SK-N-SH (cell line): ENCODE data around the gene SGSM2. TPM values are rescaled to one million over a fixed set of nuclear protein-coding genes. Genes with fewer than 3 reads are reported as not detected.

Experiments
- CTCF ChIA-PET: fragments of 300-600, 350-600 bp; formaldehyde crosslinking; extraction: SDS; loops from one replicate; lab custom pipeline; 2021; lab: Yijun Ruan, JAX
- POLR2A ChIA-PET: fragments of 350-600 bp; sonication (Branson Sonifier 250); formaldehyde crosslinking; extraction: SDS; loops from one replicate; lab custom pipeline; 2020; ENCODE audit warnings: antibody characterized with exemption, inconsistent platforms; lab: Yijun Ruan, JAX
- DNase-seq: peaks from one replicate; pipeline ENCODE4 v3.0.0; 2012
- H2AFZ ChIP-seq: fragments of 200-600 bp; sonication (generic); 2 replicates; pipeline ENCODE4 v1.8.1; 2016; ENCODE audit warnings: antibody characterized with exemption, mild to moderate bottlenecking, low read depth
- H3F3A ChIP-seq: fragments of 200-600 bp; sonication (generic); replicated peaks from 2 replicates; pipeline ENCODE3; 2016; ENCODE audit warnings: antibody characterized with exemption, mild to moderate bottlenecking; ENCODE audit not compliant: insufficient read depth
- H3K27ac ChIP-seq, 2 experiments: fragments of 200-500 bp in 1 of 2; fragments of 200-600 bp in 1 of 2; sonication (Bioruptor generic) in 1 of 2; sonication (generic), shearing (Covaris generic) in 1 of 2; 2 replicates each; pipeline versions ENCODE4 v1.5.1 to v1.6.1; 2014 to 2016; ENCODE audit warnings: low read depth in 2 of 2, inconsistent platforms in 1 of 2, low read length in 1 of 2, mild to moderate bottlenecking in 1 of 2, mixed read lengths in 1 of 2
- H3K27me3 ChIP-seq: fragments of 200-600 bp; sonication (generic), shearing (Covaris generic); 2 replicates; pipeline ENCODE4 v1.6.1; 2016; ENCODE audit warnings: mixed run types; ENCODE audit not compliant: insufficient read depth
- H3K36me3 ChIP-seq, 2 experiments: fragments of 200-500 bp in 1 of 2; fragments of 200-600 bp in 1 of 2; sonication (Bioruptor generic) in 1 of 2; sonication (generic) in 1 of 2; replicated peaks in 1 of 2; 2 replicates each; pipeline versions ENCODE3 to v1.5.1; 2014 to 2016; ENCODE audit warnings: low read length in 1 of 2, mild to moderate bottlenecking in 1 of 2; ENCODE audit not compliant: insufficient read depth in 2 of 2, control insufficient read depth in 1 of 2
- H3K4me1 ChIP-seq, 2 experiments: fragments of 200-500 bp in 1 of 2; fragments of 200-600 bp in 1 of 2; sonication (Bioruptor generic) in 1 of 2; sonication (generic), shearing (Covaris generic) in 1 of 2; 2 replicates each; pipeline versions ENCODE4 v1.5.1 to v1.6.1; 2014 to 2016; ENCODE audit warnings: low read depth in 1 of 2, low read length in 1 of 2, mixed run types in 1 of 2; ENCODE audit not compliant: insufficient read depth in 2 of 2, control insufficient read depth in 1 of 2
- H3K4me2 ChIP-seq: fragments of 200-600 bp; sonication (generic), shearing (Covaris generic); 2 replicates; pipeline ENCODE4 v1.6.1; 2017; ENCODE audit warnings: mixed run types
- H3K4me3 ChIP-seq, 2 experiments: fragments of 200-500 bp in 1 of 2; fragments of 200-600 bp in 1 of 2; sonication (Bioruptor generic) in 1 of 2; sonication (generic), shearing (Covaris generic) in 1 of 2; 2 replicates each; pipeline versions ENCODE4 v1.5.1 to v1.8.1; 2014 to 2016; ENCODE audit warnings: low read depth in 2 of 2, inconsistent platforms in 1 of 2, low read length in 1 of 2, mild to moderate bottlenecking in 1 of 2, mixed read lengths in 1 of 2, moderate library complexity in 1 of 2
- H3K79me2 ChIP-seq: fragments of 200-600 bp; sonication (generic); 2 replicates; pipeline ENCODE4 v1.8.1; 2017; ENCODE audit warnings: mild to moderate bottlenecking; ENCODE audit not compliant: insufficient read depth
- H3K9ac ChIP-seq: fragments of 200-600 bp; sonication (generic); 2 replicates; pipeline ENCODE4 v1.6.1; 2017; ENCODE audit warnings: mixed run types
- H3K9me2 ChIP-seq: fragments of 200-600 bp; sonication (generic); 2 replicates; pipeline ENCODE4 v1.6.1; 2017; ENCODE audit warnings: mixed run types
- H3K9me3 ChIP-seq: fragments of 200-600 bp; sonication (generic); 2 replicates; pipeline ENCODE4 v1.6.1; 2017; ENCODE audit warnings: mixed run types, mild to moderate bottlenecking, moderate library complexity
- H4K20me1 ChIP-seq: fragments of 200-600 bp; sonication (generic); 2 replicates; pipeline ENCODE4 v1.6.1; 2017; ENCODE audit warnings: mild to moderate bottlenecking, mixed run types; ENCODE audit not compliant: insufficient read depth
- CHD2 ChIP-seq: fragments of 150-350 bp; IDR thresholded peaks from 2 replicates; pipeline ENCODE4 v1.6.1; 2018; ENCODE audit warnings: low read length; ENCODE audit not compliant: partially characterized antibody
- EP300 ChIP-seq, 2 experiments: IDR thresholded peaks; 2 replicates each; pipeline versions ENCODE4 v1.4.0 to v1.6.1; 2012; ENCODE audit warnings: borderline replicate concordance in 1 of 2, low read depth in 1 of 2, low read length in 1 of 2
- EZH2phosphoT487 ChIP-seq: fragments of 200-600 bp; sonication (generic); IDR thresholded peaks from 2 replicates; pipeline ENCODE4 v1.6.1; 2017; ENCODE audit warnings: low read depth, mixed run types, mild to moderate bottlenecking, antibody characterized with exemption, moderate library complexity, borderline replicate concordance
- FOSL2 ChIP-seq: IDR thresholded peaks from 2 replicates; pipeline ENCODE4 v1.4.0; 2012; ENCODE audit warnings: low read depth, mild to moderate bottlenecking, moderate library complexity, borderline replicate concordance
- FOXM1 ChIP-seq: IDR thresholded peaks from 2 replicates; pipeline ENCODE4 v1.4.0; 2012; ENCODE audit warnings: low read depth, mild to moderate bottlenecking
- GABPA ChIP-seq: IDR thresholded peaks from 2 replicates; pipeline ENCODE4 v1.4.0; 2012; ENCODE audit warnings: low read depth, mild to moderate bottlenecking
- GATA2 ChIP-seq: sonication (generic); formaldehyde crosslinking; IDR thresholded peaks from 2 replicates; pipeline ENCODE4 v1.5.0; 2020; ENCODE audit warnings: mild to moderate bottlenecking, missing genetic modification reagents
- JUND ChIP-seq: IDR thresholded peaks from 2 replicates; pipeline ENCODE4 v1.4.0; 2012
- MAX ChIP-seq: IDR thresholded peaks from 2 replicates; pipeline ENCODE4 v1.4.0; 2012; ENCODE audit warnings: low read depth
- POLR2AphosphoS5 ChIP-seq: IDR thresholded peaks from 2 replicates; pipeline ENCODE4 v1.6.1; 2012; ENCODE audit warnings: low read depth, low read length
- RAD21 ChIP-seq: IDR thresholded peaks from 2 replicates; pipeline ENCODE4 v1.6.1; 2012; ENCODE audit warnings: mild to moderate bottlenecking, low read length
- RXRA ChIP-seq: IDR thresholded peaks from 2 replicates; pipeline ENCODE4 v1.4.0; 2012; ENCODE audit warnings: low read depth, mild to moderate bottlenecking, borderline replicate concordance
- SIN3A ChIP-seq: IDR thresholded peaks from 2 replicates; pipeline ENCODE4 v1.6.1; 2012; ENCODE audit warnings: low read depth, mild to moderate bottlenecking, low read length, moderate library complexity, borderline replicate concordance
- SMC3 ChIP-seq: IDR thresholded peaks from 2 replicates; pipeline ENCODE4 v1.6.1; 2012; ENCODE audit warnings: low read depth, low read length, improper control_type of control experiment
- TAF1 ChIP-seq: IDR thresholded peaks from 2 replicates; pipeline ENCODE4 v1.6.1; 2012; ENCODE audit warnings: low read depth, mild to moderate bottlenecking, low read length, moderate library complexity, borderline replicate concordance
- TCF12 ChIP-seq: IDR thresholded peaks from 2 replicates; pipeline ENCODE4 v1.4.0; 2012
- TEAD4 ChIP-seq: IDR thresholded peaks from 2 replicates; pipeline ENCODE4 v1.4.0; 2012; ENCODE audit warnings: mild to moderate bottlenecking, borderline replicate concordance; ENCODE audit not compliant: insufficient read depth
- YY1 ChIP-seq: IDR thresholded peaks from 2 replicates; pipeline ENCODE4 v1.4.0; 2012; ENCODE audit warnings: low read depth, mild to moderate bottlenecking
- ZBTB33 ChIP-seq: IDR thresholded peaks from 2 replicates; pipeline ENCODE4 v1.4.0; 2012; ENCODE audit warnings: low read depth, borderline replicate concordance
- WGBS: methylation state at CpG from one replicate; pipeline ENCODE4 v1.1.6; 2017; ENCODE audit warnings: low lambda C conversion rate; 5-methylcytosine and 5-hydroxymethylcytosine counted together
- polyA plus RNA-seq, 3 experiments: library from polyadenylated mRNA; depleted of rRNA; stranded (reverse); fragments of >200 nt; gene quantifications; 2 replicates each; pipeline ENCODE4 v1.2.3, GENCODE V29; 2012
- TF ChIP-seq, protein P1 (sequence below): IDR thresholded peaks from 2 replicates; pipeline ENCODE4; 2012
- TF ChIP-seq, protein P2 (sequence below): fragments of 150-350 bp; IDR thresholded peaks from 2 replicates; pipeline ENCODE4 v1.6.1; 2016; ENCODE audit warnings: mild to moderate bottlenecking, low read depth, low read length
- TF ChIP-seq, protein P3 (sequence below): fragments of 150-350 bp; IDR thresholded peaks from 2 replicates; pipeline ENCODE4 v1.6.1; 2017; ENCODE audit warnings: antibody characterized with exemption, low read length, low read depth, borderline replicate concordance

Gene SGSM2
- polyA plus RNA-seq, 1 of the 3 experiments (the other 2 are of a cell fraction) = 85.9 TPM

DNA sequence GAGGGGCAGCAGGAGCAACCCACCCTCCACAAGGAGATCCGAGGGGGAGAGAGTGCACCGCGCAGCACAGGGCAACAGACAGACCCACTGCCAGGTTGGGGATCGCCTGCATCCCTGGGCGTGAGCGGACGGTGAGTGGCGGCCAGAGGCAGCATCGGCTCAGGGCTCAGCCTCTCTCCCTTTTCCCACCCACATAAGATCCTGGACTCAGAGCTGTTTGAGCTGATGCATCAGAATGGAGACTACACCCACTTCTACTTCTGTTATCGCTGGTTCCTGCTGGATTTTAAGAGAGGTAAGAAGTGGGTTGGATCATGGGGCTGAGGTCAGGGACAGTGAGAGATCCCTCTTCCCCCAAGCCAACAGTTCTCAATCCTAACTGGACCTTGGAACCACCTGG, 40.4 kb downstream of the SGSM2 start:
- H3K4me1 ChIP-seq = peaks cover 0 to 32% of the 10 kb centered on the region in 2 experiments; a peak in 1 of 4 replicates
- H3F3A ChIP-seq = no peaks in the 10 kb centered on the region
- no peaks in the 10 kb centered on the region for H3K27me3 ChIP-seq
- no peak overlapping the region for H3K27ac ChIP-seq
- no peak for DNase-seq
- H2AFZ ChIP-seq = no peak overlapping the region
- TF ChIP-seq SMC3 (no peak), MAX (no peak), JUND (no peak), TEAD4 (no peak), GATA2 (CRISPR knock-in tag) (no peak), EZH2phosphoT487 (no peak), FOXM1 (no peak), EP300 (IDR thresholded peaks at IDR 0.05; ENCODE audit: borderline replicate concordance in 1 of 2, low read depth in 1 of 2, low read length in 1 of 2) (no peak), SIN3A (no peak), POLR2AphosphoS5 (no peak), TAF1 (no peak), RAD21 (no peak), RXRA (no peak), YY1 (no peak)
- TF ChIP-seq, protein P1, sequence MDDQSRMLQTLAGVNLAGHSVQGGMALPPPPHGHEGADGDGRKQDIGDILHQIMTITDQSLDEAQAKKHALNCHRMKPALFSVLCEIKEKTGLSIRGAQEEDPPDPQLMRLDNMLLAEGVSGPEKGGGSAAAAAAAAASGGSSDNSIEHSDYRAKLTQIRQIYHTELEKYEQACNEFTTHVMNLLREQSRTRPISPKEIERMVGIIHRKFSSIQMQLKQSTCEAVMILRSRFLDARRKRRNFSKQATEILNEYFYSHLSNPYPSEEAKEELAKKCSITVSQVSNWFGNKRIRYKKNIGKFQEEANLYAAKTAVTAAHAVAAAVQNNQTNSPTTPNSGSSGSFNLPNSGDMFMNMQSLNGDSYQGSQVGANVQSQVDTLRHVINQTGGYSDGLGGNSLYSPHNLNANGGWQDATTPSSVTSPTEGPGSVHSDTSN = no peak
- TF ChIP-seq, protein P2, sequence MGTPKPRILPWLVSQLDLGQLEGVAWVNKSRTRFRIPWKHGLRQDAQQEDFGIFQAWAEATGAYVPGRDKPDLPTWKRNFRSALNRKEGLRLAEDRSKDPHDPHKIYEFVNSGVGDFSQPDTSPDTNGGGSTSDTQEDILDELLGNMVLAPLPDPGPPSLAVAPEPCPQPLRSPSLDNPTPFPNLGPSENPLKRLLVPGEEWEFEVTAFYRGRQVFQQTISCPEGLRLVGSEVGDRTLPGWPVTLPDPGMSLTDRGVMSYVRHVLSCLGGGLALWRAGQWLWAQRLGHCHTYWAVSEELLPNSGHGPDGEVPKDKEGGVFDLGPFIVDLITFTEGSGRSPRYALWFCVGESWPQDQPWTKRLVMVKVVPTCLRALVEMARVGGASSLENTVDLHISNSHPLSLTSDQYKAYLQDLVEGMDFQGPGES = no peak
- TF ChIP-seq, all 33 proteins: peak for 0
- Histone ChIP-seq H3K79me2 (no peaks in the 10 kb centered on the region), H3K9me3 (no peaks in the 10 kb centered on the region), H3K36me3 (peaks cover 3 to 61% of the 10 kb centered on the region in 2 experiments), H3K9ac (no peak overlapping the region), H3K4me3 (no peak overlapping the region), H4K20me1 (no peaks in the 10 kb centered on the region), H3K9me2 (no peaks in the 10 kb centered on the region), H3K4me2 (no peak overlapping the region)
- WGBS = 92% methylated on average over 10 of the region's 10 CpGs
- POLR2A ChIA-PET = no interaction called here
- CTCF ChIA-PET = interaction anchor here (0.7 to 26.4 kb wide), 2 partner anchors 8 to 31 kb away, joined by 3 to 654 read pairs; partner anchors contain the start of gene MNT

DNA sequence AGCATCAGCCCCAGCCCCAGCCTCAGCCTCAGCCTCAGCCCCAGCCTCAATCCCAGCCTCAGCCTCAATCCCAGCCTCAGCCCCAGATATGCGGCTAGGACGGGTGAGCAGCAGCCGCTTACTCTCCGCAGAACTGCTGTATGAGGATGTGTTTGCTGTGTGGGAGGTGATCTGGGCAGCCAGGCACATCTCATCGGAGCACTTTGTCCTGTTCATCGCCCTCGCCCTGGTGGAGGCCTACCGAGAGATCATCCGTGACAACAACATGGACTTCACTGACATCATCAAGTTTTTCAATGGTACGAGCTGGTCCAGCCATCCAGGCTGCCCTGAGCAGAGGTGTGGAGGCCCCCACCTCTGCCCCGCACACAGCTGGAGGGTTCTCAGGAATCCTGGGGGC, 41.6 kb downstream of the SGSM2 start:
- peak overlapping the region in 1 of 2 experiments; percentile 97; a peak in 2 of 4 replicates for H3K27ac ChIP-seq
- H3K36me3 ChIP-seq = peaks cover 6 to 52% of the 10 kb centered on the region in 2 experiments
- H3F3A ChIP-seq = peaks cover 7% of the 10 kb centered on the region
- no peaks in the 10 kb centered on the region for H3K27me3 ChIP-seq
- no peak overlapping the region for H2AFZ ChIP-seq
- ChIA-PET CTCF (interaction anchor here (1.7 to 26.4 kb wide), 3 partner anchors 13 to 30 kb away, joined by 6 to 654 read pairs (median 62); partner anchors contain the start of gene MNT), POLR2A (no interaction called here)
- H3K4me3 ChIP-seq = no peak overlapping the region
- no peak overlapping the region for H3K4me2 ChIP-seq
- no peak overlapping the region for H3K9ac ChIP-seq
- H4K20me1 ChIP-seq = no peaks in the 10 kb centered on the region
- 96% methylated on average over 4 of the region's 11 CpGs for WGBS
- H3K9me3 ChIP-seq = no peaks in the 10 kb centered on the region
- no peak for DNase-seq
- H3K4me1 ChIP-seq = peaks cover 0 to 44% of the 10 kb centered on the region in 2 experiments; a peak in 1 of 4 replicates
- H3K79me2 ChIP-seq = no peaks in the 10 kb centered on the region
- H3K9me2 ChIP-seq = no peaks in the 10 kb centered on the region
- no peak for TF ChIP-seq TAF1
- no peak for TF ChIP-seq GATA2 (CRISPR knock-in tag)
- TF ChIP-seq, protein P3, sequence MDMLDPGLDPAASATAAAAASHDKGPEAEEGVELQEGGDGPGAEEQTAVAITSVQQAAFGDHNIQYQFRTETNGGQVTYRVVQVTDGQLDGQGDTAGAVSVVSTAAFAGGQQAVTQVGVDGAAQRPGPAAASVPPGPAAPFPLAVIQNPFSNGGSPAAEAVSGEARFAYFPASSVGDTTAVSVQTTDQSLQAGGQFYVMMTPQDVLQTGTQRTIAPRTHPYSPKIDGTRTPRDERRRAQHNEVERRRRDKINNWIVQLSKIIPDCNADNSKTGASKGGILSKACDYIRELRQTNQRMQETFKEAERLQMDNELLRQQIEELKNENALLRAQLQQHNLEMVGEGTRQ = no peak
- TF ChIP-seq FOSL2 = no peak
- TF ChIP-seq TCF12 = no peak
- TF ChIP-seq CHD2 = no peak
- no peak for TF ChIP-seq GABPA
- no peak for TF ChIP-seq ZBTB33
- TF ChIP-seq EZH2phosphoT487 = no peak
